Peyer's patch (tissue), 4 donors: ENCODE data around the gene NEURL1B.

Experiments
- CTCF ChIP-seq, 6 experiments: fragments of 450-650 bp in 4 of 6; fragments of 200-600 bp in 2 of 6; sonication (generic) in 1 of 6; IDR thresholded peaks; one replicate each; pipeline ENCODE4 v1.5.1; 2017 to 2019; ENCODE audit warnings: antibody characterized with exemption in 6 of 6, mild to moderate bottlenecking in 3 of 6, moderate library complexity in 1 of 6
- POLR2A ChIP-seq, 2 donors: fragments of 450-650 bp; IDR thresholded peaks; one replicate each; pipeline ENCODE4 v1.5.1; 2017; ENCODE audit warnings: antibody characterized with exemption in 2 of 2, mild to moderate bottlenecking in 2 of 2, moderate library complexity in 2 of 2

- TF ChIP-seq CTCF (IDR thresholded peaks at IDR 0.05) (no peak), POLR2A (IDR thresholded peaks at IDR 0.05) (no peak)
Observed at GRCh38 chr5:172612771-172613170, 28.3 kb upstream of the NEURL1B start.
